K562 (cell line): ENCODE results near the gene RAB38. TPM values are rescaled to one million over a fixed set of nuclear protein-coding genes. Genes with fewer than 3 reads are reported as not detected.

Experiments
- ATAC-seq: fragments of 200-7000 bp; cut with Tn5 transposase; 3 replicates; pipeline ENCODE4 v1.9.1; 2020; ENCODE audit warnings: moderate library complexity
- BruUV-seq: library from RNA; stranded (reverse); fragments of 400-500 nt; replicated peaks from 2 replicates; lab custom pipeline; 2021; lab: Mats Ljungman, UMichigan
- CTCF ChIA-PET: fragments of 300-600 bp; formaldehyde crosslinking; extraction: SDS; loops from one replicate; lab custom pipeline; 2021; ENCODE audit warnings: low intra/inter-chr PET ratio; lab: Yijun Ruan, JAX
- POLR2A ChIA-PET: fragments of 300-600, 350-650 bp; sonication (Branson Sonifier 250); formaldehyde crosslinking; extraction: SDS; loops from one replicate; lab custom pipeline; 2021; ENCODE audit warnings: antibody characterized with exemption, inconsistent platforms; lab: Yijun Ruan, JAX
- DNase-seq, 4 experiments: peaks; one replicate each; pipeline versions ENCODE4 v3.0.0 to v3.0.0-alpha.2; 2011 to 2018; ENCODE audit warnings: low spot score in 3 of 4, mixed read lengths in 3 of 4; ENCODE audit errors: extremely low read depth in 1 of 4
- FAIRE-seq: peaks from 2 replicates; lab custom pipeline; 2011; peaks lifted over from hg19 to GRCh38; lab: Jason Lieb, UNC
- H2AFZ ChIP-seq: 2 replicates; pipeline ENCODE4 v1.6.0; 2011; ENCODE audit warnings: low read depth, low read length, control low read depth, inconsistent platforms
- H3K27ac ChIP-seq: fragments of 200-600 bp; 3 replicates; pipeline ENCODE4 v1.8.0; 2011; ENCODE audit warnings: low read depth, mild to moderate bottlenecking, control low read depth, inconsistent platforms, low read length, moderate library complexity, mixed read lengths; ENCODE audit errors: extremely low read depth
- H3K27me3 ChIP-seq, 2 experiments: fragments of 300-600 bp in 1 of 2; 2 replicates in 1 of 2; 3 replicates in 1 of 2; pipeline versions ENCODE4 v1.6.0 to v1.8.0; 2011; ENCODE audit warnings: inconsistent platforms in 2 of 2, low read length in 2 of 2, mild to moderate bottlenecking in 1 of 2, mixed read lengths in 1 of 2, moderate library complexity in 1 of 2; ENCODE audit not compliant: control insufficient read depth in 2 of 2, insufficient read depth in 2 of 2
- H3K36me3 ChIP-seq: fragments of 300-600 bp; 3 replicates; pipeline ENCODE4 v1.8.0; 2011; ENCODE audit warnings: mild to moderate bottlenecking, low read length, inconsistent platforms; ENCODE audit not compliant: control insufficient read depth, insufficient read depth
- H3K4me1 ChIP-seq, 2 experiments: fragments of 200-600 bp in 1 of 2; replicated peaks in 1 of 2; 2 replicates in 1 of 2; 3 replicates in 1 of 2; pipeline versions ENCODE4 v1.5.1 to v1.8.0; 2011; ENCODE audit warnings: inconsistent platforms in 2 of 2, low read length in 2 of 2, mild to moderate bottlenecking in 1 of 2, mixed read lengths in 1 of 2, moderate library complexity in 1 of 2; ENCODE audit not compliant: control insufficient read depth in 2 of 2, insufficient read depth in 2 of 2
- H3K4me2 ChIP-seq: 2 replicates; pipeline ENCODE4 v1.6.1; 2011; ENCODE audit warnings: low read length, control low read depth, inconsistent platforms, mixed read lengths; ENCODE audit not compliant: insufficient read depth
- H3K4me3 ChIP-seq: fragments of 200-600 bp; sonication (generic), shearing (Covaris generic); 2 replicates; pipeline ENCODE4 v1.5.1; 2016; ENCODE audit warnings: control low read depth, inconsistent platforms
- H3K79me2 ChIP-seq: fragments of 200-600 bp; 3 replicates; pipeline ENCODE4 v1.8.0; 2011; ENCODE audit warnings: low read length, inconsistent platforms; ENCODE audit not compliant: control insufficient read depth, insufficient read depth
- H3K9ac ChIP-seq, 2 experiments: 2 replicates each; pipeline versions ENCODE4 v1.6.0 to v1.6.1; 2011; ENCODE audit warnings: low read depth in 2 of 2, low read length in 2 of 2, control low read depth in 1 of 2, inconsistent platforms in 1 of 2, mild to moderate bottlenecking in 1 of 2, mixed read lengths in 1 of 2; ENCODE audit not compliant: insufficient read depth in 1 of 2
- H3K9me1 ChIP-seq: one replicate; pipeline ENCODE4 v1.6.0; 2011; ENCODE audit warnings: inconsistent platforms, mild to moderate bottlenecking, low read length, moderate library complexity; ENCODE audit not compliant: control insufficient read depth, insufficient read depth
- H3K9me3 ChIP-seq: replicated peaks from 2 replicates; pipeline ENCODE4 v1.5.1; 2011; ENCODE audit warnings: low read depth, low read length, inconsistent platforms; ENCODE audit not compliant: control insufficient read depth, insufficient read depth
- H4K20me1 ChIP-seq: replicated peaks from 2 replicates; pipeline ENCODE4 v1.6.1; 2011; ENCODE audit warnings: low read length, inconsistent platforms, mixed read lengths; ENCODE audit not compliant: control insufficient read depth, insufficient read depth
- EP400 ChIP-seq: fragments of 450-650 bp; IDR thresholded peaks from 2 replicates; pipeline ENCODE4 v1.6.1; 2017; ENCODE audit warnings: antibody characterized with exemption, mild to moderate bottlenecking, moderate library complexity
- HMG20A ChIP-seq: fragments of 450-650 bp; formaldehyde crosslinking; conservative IDR thresholded peaks from 2 replicates; pipeline ENCODE4 v1.4.0; 2020; ENCODE audit warnings: mild to moderate bottlenecking, mixed read lengths
- NCOA1 ChIP-seq: fragments of 450-650 bp; IDR thresholded peaks from 2 replicates; pipeline ENCODE4 v1.6.1; 2016; ENCODE audit warnings: low read depth
- PCBP1 ChIP-seq: fragments of 200-400 bp; formaldehyde crosslinking; IDR thresholded peaks from 2 replicates; pipeline ENCODE4 v1.6.1; 2018; ENCODE audit warnings: mild to moderate bottlenecking, low read depth, low read length; ENCODE audit not compliant: poor library complexity, severe bottlenecking
- PHF8 ChIP-seq: fragments of 200-600 bp; sonication (generic); IDR thresholded peaks from 2 replicates; pipeline ENCODE4 v1.6.1; 2012; ENCODE audit warnings: mixed run types, mild to moderate bottlenecking, inconsistent platforms, low read length, moderate library complexity, borderline replicate concordance
- SAFB ChIP-seq: fragments of 200-400 bp; formaldehyde crosslinking; IDR thresholded peaks from 2 replicates; pipeline ENCODE4 v1.6.1; 2017; ENCODE audit warnings: low read depth, low read length, borderline replicate concordance
- ZBTB8A ChIP-seq: fragments of 450-650 bp; IDR thresholded peaks from 2 replicates; pipeline ENCODE4 v1.6.1; 2018; ENCODE audit warnings: mild to moderate bottlenecking, moderate library complexity; ENCODE audit not compliant: partially characterized antibody
- ZC3H11A ChIP-seq: IDR thresholded peaks from 2 replicates; pipeline ENCODE4 v1.6.1; 2012; ENCODE audit warnings: low read depth, low read length, improper control_type of control experiment
- ZNF347 ChIP-seq: fragments of 450-650 bp; formaldehyde crosslinking; IDR thresholded peaks from 2 replicates; pipeline ENCODE4 v1.4.0; 2020; ENCODE audit warnings: low read depth, mild to moderate bottlenecking, moderate library complexity
- ZNF444 ChIP-seq: fragments of 250-450 bp; sonication (Bioruptor Pico); IDR thresholded peaks from 2 replicates; pipeline ENCODE4 v1.4.0; 2020; ENCODE audit warnings: mild to moderate bottlenecking, moderate library complexity
- WGBS: fragments of 100-300 bp; shearing (Covaris generic); methylation state at CpG from one replicate; pipeline ENCODE4 v1.1.6; 2016; ENCODE audit warnings: low coverage, mixed read lengths; ENCODE audit not compliant: insufficient coverage; ENCODE audit errors: missing lambda C conversion rate; 5-methylcytosine and 5-hydroxymethylcytosine counted together
- in situ Hi-C: fragments of 300-500 bp; cut with MboI; formaldehyde crosslinking; loops from 4 replicates; pipeline ENCODE4 v1.15.0; 2018; ENCODE audit warnings: inconsistent platforms, mixed read lengths
- intact Hi-C: fragments of 100-400 bp; cut with micrococcal nuclease; formaldehyde crosslinking; loops from 2 replicates; pipeline ENCODE4 v1.14.2; 2022
- polyA plus RNA-seq, 8 experiments: library from polyadenylated mRNA; depleted of rRNA in 4 of 8; stranded (reverse) in 5 of 8; unstranded in 3 of 8; fragments of >200 nt; fragmentation: Nextera tagmentation in 2 of 8; fragmentation: Illumina TruSeq in 1 of 8; extraction: Ambion mirVana in 2 of 8; extraction: Trizol in 1 of 8; gene quantifications; 2 replicates each; pipeline versions ENCODE4 v1.2.1 to v1.2.3, GENCODE V29; 2011 to 2014; ENCODE audit warnings: inconsistent platforms in 1 of 8, missing spikeins in 1 of 8
- total RNA-seq, 7 experiments: library from RNA; depleted of rRNA in 6 of 7; stranded (reverse); fragments of >200 nt in 6 of 7; fragmentation: Illumina TruSeq in 2 of 7; extraction: Trizol in 2 of 7; gene quantifications; 2 replicates each; pipeline versions ENCODE4 v1.2.1 to v1.2.3, GENCODE V29; 2011 to 2021; ENCODE audit warnings: low replicate concordance in 1 of 7
- TF ChIP-seq, protein P1 (sequence below): sonication (generic); IDR thresholded peaks from 2 replicates; pipeline ENCODE4 v1.6.1; 2016
- TF ChIP-seq, protein P2 (sequence below): fragments of 250-450 bp; sonication (Bioruptor Pico); IDR thresholded peaks from 2 replicates; pipeline ENCODE4 v1.5.0; 2021
- TF ChIP-seq, protein P3 (sequence below): fragments of 450-650 bp; formaldehyde crosslinking; conservative IDR thresholded peaks from 2 replicates; pipeline ENCODE4 v1.4.0; 2022; ENCODE audit warnings: mild to moderate bottlenecking, missing genetic modification characterization
- TF ChIP-seq, protein P4 (sequence below): fragments of 450-650 bp; conservative IDR thresholded peaks from 2 replicates; pipeline ENCODE4 v1.6.1; 2016; ENCODE audit warnings: missing genetic modification characterization, low read depth, mild to moderate bottlenecking, missing compliant biosample characterization, moderate library complexity
- TF ChIP-seq, protein P5 (sequence below): fragments of 450-650 bp; IDR thresholded peaks from 2 replicates; pipeline ENCODE4 v1.6.1; 2016; ENCODE audit warnings: mild to moderate bottlenecking

The RAB38 gene
- total and polyA plus RNA-seq, 9 of the 15 experiments (the other 6 are each of a cell fraction or from before 2014, with no cell fraction given): 0.59 to 2.9 (median 2.2) TPM

DNA sequence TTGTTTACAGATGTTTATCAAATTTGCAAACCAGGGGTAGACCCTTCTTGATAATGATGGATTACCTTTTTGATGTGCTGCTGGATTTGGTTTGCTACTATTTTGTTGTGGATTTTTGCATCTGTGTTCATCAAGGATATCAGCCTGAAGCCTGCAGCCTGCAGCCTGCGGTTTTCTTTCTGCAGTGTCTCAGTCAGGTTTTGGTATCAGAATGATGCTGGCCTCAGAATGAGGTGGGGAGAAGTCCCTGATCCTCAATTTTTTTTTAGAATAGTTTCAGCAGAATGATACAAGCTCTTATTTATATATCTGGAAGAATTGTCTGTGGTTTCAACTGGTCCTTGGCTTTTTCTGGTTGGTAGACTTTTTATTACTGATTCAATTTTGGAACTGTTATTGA lies 19.7 kb upstream of the RAB38 start:
- no peak for FAIRE-seq
- Histone ChIP-seq H3K4me1 (no peaks in the 10 kb centered on the region), H3K36me3 (no peaks in the 10 kb centered on the region), H4K20me1 (no peaks in the 10 kb centered on the region), H3K9me3 (no peaks in the 10 kb centered on the region), H3K4me2 (no peak overlapping the region), H3K79me2 (no peaks in the 10 kb centered on the region), H2AFZ (no peak overlapping the region), H3K9ac (no peak overlapping the region), H3K4me3 (no peak overlapping the region), H3K27me3 (no peaks in the 10 kb centered on the region), H3K9me1 (no peaks in the 10 kb centered on the region), H3K27ac (no peak overlapping the region)
- no peak for TF ChIP-seq NCOA1
- TF ChIP-seq SAFB: no peak
- TF ChIP-seq EP400: no peak
- TF ChIP-seq PHF8: no peak
- no peak for TF ChIP-seq HMG20A (CRISPR knock-in tag)
- TF ChIP-seq ZBTB8A: no peak
- TF ChIP-seq, protein P1, sequence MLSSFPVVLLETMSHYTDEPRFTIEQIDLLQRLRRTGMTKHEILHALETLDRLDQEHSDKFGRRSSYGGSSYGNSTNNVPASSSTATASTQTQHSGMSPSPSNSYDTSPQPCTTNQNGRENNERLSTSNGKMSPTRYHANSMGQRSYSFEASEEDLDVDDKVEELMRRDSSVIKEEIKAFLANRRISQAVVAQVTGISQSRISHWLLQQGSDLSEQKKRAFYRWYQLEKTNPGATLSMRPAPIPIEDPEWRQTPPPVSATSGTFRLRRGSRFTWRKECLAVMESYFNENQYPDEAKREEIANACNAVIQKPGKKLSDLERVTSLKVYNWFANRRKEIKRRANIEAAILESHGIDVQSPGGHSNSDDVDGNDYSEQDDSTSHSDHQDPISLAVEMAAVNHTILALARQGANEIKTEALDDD: no peak
- TF ChIP-seq, protein P2, sequence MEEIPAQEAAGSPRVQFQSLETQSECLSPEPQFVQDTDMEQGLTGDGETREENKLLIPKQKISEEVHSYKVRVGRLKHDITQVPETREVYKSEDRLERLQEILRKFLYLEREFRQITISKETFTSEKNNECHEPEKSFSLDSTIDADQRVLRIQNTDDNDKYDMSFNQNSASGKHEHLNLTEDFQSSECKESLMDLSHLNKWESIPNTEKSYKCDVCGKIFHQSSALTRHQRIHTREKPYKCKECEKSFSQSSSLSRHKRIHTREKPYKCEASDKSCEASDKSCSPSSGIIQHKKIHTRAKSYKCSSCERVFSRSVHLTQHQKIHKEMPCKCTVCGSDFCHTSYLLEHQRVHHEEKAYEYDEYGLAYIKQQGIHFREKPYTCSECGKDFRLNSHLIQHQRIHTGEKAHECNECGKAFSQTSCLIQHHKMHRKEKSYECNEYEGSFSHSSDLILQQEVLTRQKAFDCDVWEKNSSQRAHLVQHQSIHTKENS (CRISPR knock-in tag): no peak
- TF ChIP-seq PCBP1: no peak
- no peak for TF ChIP-seq ZC3H11A
- TF ChIP-seq, protein P3, sequence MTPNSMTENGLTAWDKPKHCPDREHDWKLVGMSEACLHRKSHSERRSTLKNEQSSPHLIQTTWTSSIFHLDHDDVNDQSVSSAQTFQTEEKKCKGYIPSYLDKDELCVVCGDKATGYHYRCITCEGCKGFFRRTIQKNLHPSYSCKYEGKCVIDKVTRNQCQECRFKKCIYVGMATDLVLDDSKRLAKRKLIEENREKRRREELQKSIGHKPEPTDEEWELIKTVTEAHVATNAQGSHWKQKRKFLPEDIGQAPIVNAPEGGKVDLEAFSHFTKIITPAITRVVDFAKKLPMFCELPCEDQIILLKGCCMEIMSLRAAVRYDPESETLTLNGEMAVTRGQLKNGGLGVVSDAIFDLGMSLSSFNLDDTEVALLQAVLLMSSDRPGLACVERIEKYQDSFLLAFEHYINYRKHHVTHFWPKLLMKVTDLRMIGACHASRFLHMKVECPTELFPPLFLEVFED (CRISPR knock-in tag): no peak
- no peak for TF ChIP-seq ZNF347 (CRISPR knock-in tag)
- TF ChIP-seq ZNF444 (CRISPR knock-in tag): no peak
- TF ChIP-seq, protein P4, sequence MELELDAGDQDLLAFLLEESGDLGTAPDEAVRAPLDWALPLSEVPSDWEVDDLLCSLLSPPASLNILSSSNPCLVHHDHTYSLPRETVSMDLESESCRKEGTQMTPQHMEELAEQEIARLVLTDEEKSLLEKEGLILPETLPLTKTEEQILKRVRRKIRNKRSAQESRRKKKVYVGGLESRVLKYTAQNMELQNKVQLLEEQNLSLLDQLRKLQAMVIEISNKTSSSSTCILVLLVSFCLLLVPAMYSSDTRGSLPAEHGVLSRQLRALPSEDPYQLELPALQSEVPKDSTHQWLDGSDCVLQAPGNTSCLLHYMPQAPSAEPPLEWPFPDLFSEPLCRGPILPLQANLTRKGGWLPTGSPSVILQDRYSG: no peak
- TF ChIP-seq, protein P5, sequence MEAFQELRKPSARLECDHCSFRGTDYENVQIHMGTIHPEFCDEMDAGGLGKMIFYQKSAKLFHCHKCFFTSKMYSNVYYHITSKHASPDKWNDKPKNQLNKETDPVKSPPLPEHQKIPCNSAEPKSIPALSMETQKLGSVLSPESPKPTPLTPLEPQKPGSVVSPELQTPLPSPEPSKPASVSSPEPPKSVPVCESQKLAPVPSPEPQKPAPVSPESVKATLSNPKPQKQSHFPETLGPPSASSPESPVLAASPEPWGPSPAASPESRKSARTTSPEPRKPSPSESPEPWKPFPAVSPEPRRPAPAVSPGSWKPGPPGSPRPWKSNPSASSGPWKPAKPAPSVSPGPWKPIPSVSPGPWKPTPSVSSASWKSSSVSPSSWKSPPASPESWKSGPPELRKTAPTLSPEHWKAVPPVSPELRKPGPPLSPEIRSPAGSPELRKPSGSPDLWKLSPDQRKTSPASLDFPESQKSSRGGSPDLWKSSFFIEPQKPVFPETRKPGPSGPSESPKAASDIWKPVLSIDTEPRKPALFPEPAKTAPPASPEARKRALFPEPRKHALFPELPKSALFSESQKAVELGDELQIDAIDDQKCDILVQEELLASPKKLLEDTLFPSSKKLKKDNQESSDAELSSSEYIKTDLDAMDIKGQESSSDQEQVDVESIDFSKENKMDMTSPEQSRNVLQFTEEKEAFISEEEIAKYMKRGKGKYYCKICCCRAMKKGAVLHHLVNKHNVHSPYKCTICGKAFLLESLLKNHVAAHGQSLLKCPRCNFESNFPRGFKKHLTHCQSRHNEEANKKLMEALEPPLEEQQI: no peak
- DNase-seq: no peak
- ChIA-PET CTCF (no interaction called here), POLR2A (no interaction called here)
- in situ Hi-C loops: no loop called here
- no TSS peak for BruUV-seq
- no peak for ATAC-seq
- WGBS: 0% methylated on average over 1 of the region's 1 CpG
- intact Hi-C loops: no loop called here
